UCSD-AML1 (cell line): Measurements from ENCODE around the gene SLC13A5.

Experiments
- DNase-seq: peaks from one replicate; lab custom pipeline; 2025; ENCODE audit not compliant: unreplicated experiment; lab: John Stamatoyannopoulos, UW

SLC13A5 gene

DNA sequence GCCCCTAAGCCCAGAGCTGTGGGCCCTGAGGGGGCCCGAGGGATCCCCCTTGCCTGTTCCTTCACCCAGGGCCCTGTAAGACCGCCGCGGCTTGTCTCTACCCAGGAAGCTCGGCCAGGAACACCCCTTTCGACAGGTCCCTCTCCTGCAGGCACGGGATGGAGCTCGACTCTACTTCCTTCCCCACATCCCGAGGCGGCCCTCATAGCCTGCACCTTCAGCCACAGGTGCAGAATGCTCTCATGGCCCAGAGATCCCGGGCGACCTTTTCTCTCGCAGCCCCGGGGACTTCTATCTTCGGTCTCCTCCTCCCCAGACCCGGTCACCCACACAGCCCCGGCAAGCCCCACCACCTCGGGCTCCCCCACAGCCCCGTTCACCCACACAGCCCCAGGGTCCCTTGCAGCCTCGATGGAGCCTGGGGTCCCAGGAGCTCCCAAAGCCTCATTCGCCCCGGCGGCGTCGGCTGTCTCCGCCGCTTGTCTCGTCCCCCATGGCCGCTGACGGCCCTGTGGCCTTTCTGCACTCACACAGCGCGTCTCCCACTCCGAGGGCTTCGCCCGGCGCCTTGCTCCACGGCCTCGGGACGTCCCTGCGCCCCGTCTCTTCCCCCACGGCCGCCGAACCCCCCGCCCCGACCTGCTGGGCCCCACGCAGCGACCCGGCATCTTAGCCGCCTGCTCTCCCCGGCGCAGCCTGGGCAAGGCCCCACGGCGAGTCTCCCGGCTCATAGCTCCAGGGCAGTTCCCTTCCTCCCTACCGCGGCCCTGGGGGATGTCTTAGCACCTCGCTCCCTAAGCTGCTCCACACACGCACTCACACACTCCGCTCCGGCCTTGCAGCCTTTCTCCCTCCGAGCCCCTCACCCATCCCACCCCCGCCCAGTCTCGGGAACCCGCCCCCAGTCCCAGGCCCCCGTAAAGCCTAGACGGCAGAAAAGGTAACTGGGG is 73.3 kb downstream of the SLC13A5 start:
- DNase-seq = peak; percentile 40

DNA sequence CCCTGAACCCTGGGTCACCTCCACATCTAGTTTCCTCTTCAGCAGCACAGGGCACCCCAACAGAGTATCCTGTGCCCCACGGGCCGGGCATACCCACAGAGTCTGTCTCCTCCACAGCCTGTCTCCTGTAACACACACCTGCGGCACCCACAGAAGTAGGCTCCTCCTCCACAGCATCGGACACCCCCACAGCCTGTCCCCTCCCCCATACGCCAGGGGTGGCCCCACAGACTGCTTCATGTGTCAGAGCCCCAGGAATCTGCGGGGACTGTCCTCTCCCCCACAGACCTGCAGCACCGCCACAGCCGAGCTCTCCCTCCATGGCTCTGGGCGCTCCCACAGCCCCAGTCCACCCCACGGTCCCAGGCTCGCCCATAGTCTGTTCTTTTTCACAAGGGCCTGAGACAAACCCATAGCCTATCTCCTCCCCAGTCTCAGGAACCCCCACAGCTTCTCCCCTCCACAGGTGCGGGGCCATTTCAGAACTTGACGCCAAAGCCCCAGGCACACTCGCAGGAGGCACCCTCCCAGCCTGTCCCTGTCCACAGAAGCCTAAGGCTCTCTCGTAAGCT is 74.1 kb downstream of the SLC13A5 start:
- DNase-seq = no peak

DNA sequence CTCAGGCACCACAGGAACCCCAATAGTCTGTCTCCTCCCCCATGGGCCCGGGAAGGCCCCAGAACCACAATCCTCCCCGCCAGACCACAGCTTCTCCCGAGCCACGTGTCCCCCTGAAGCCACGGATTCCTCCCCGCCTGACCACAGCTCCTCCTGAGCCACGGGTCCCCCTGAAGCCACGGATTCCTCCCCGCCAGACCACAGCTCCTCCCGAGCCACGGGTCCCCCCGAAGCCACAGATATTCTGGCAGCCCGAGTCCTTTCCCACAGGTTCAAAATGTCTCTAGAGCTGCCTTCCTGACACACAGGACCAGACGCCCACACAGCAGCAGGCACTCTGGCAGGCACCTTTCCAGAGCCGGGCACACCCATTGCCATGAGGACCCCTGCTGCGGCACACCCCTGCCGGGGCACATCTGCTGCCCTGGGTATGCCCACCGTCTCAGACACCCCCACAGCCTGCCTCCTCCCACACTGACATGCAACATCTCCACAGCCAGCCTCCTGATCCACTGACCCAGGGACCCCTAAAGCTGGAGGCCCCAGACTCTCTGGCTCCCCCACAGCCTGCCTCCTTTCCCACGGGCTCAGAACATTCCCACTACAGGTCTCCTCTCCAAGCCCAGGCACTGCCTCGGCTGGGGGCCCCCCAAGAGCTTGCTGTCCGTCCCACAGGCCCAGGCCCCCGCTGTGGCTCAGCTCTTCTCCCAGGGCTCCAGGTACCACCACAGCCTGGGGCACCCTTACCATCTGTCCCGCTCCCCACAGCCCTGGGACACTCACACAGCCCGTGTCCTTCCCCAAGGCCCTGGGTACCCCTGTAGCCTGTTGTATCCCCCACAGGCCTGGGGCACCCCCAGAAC is 74.9 kb downstream of the SLC13A5 start:
- peak; percentile 21 for DNase-seq

DNA sequence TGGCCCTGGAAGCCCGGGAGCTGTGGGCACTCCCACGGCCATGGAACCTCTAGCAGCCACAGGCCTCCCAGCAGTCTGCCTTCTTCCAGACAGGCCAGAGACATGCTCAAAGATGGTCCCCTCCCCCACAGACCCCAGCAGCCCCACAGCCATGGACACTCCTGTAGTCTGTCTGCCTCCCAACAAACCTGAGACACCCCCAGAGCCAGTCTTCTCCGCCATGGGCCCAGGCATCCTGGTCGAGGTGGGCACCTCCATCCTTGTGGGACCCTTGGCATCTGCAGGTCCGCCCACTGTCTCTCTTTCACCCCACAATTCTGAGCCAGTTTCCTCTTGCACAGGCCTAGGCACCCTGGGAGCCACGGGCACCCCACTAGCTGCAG is 75.7 kb downstream of the SLC13A5 start:
- no peak for DNase-seq

DNA sequence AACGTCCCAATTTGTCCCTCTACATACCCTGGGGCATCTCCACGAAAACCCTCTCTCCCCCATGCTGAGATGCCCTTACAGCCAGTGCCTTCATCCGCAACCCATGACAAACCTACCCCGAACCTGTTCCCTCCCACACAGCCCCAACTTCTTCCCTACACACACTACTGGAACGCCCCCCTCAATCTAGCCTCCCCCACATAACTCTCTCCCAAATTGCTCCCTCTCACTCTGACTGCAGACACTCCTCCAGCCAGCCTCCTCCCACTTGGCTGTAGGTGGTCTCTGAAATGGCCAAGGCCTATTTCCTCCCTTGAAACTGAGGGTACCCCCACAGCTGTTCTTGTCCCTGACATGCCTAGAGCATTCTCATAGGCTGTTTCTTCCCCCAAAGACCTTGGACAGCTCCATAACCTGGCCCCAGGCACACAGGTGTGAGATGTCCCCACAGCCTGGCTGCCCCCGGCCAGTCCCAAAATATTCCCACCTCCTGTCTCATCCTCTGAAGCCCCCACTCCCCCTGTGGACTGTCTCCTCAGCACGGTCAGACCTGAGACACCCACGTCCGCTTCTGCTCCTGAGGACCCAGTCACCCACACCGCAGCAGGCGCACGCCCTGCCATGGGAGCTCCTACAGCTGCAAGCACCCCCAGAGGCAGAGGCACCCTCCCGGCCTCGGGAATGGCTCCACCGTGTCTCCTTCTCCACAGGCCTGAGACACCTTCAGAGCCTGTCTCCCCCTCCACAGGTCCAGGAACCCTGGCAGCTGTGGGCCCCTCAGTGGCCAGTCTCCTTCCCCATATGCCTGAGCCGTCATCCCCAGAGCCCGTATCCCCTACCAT is 76.3 kb downstream of the SLC13A5 start:
- no peak for DNase-seq

DNA sequence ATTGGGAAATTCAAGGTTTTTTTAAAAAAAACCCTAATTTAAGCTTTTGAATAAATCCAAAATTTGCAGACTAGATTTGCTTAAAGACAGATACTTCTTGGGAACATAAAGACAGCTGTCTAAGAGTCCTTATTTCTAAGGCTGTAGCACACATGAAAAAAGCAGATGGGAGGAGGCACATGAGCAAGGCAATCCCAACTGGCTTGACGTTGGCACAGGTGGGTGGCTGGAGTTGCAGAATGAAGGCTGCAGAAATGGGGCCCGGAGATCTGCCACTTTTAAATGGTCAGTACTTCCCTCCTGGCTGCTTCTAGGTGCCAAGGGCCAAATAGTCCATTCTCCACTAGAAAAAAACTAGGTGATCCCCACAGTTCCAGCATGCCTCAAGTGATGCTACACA is 77.1 kb downstream of the SLC13A5 start:
- DNase-seq = no peak
